Endothelial cell of umbilical vein (primary cell): ENCODE results near the gene AKT3. TPM values are rescaled to one million over a fixed set of nuclear protein-coding genes. Genes with fewer than 3 reads are reported as not detected.

ENCODE experiments used
- BruUV-seq: library from RNA; stranded (reverse); fragments of 400-500 nt; replicated peaks from 2 replicates; lab custom pipeline; 2021; lab: Mats Ljungman, UMichigan
- CTCF ChIA-PET: fragments of 300-600, 350-600 bp; sonication (Branson Sonifier 250); formaldehyde crosslinking; loops from one replicate; lab custom pipeline; 2021; ENCODE audit warnings: antibody characterized with exemption, inconsistent platforms; lab: Charles Lee
- POLR2A ChIA-PET: fragments of 300-600, 350-600 bp; sonication (Branson Sonifier 250); formaldehyde crosslinking; loops from one replicate; lab custom pipeline; 2021; ENCODE audit warnings: antibody characterized with exemption, inconsistent platforms; lab: Charles Lee
- DNase-seq: peaks from one replicate; pipeline ENCODE4 v3.0.0-alpha.2; 2011; ENCODE audit warnings: low read depth, low spot score
- FAIRE-seq: peaks from 2 replicates; lab custom pipeline; 2011; peaks lifted over from hg19 to GRCh38; lab: Jason Lieb, UNC
- H2AFZ ChIP-seq: 2 replicates; pipeline ENCODE4 v1.6.0; 2012; ENCODE audit warnings: low read depth, low read length, control low read depth, inconsistent platforms
- H3K27ac ChIP-seq: 2 replicates; pipeline ENCODE4 v1.5.1; 2011; ENCODE audit warnings: low read depth, mild to moderate bottlenecking, control low read depth, low read length, moderate library complexity; ENCODE audit not compliant: insufficient read depth
- H3K27me3 ChIP-seq, 2 experiments: 2 replicates each; pipeline versions ENCODE4 v1.6.0 to v1.6.1; 2011; ENCODE audit warnings: low read length in 2 of 2, mixed read lengths in 1 of 2; ENCODE audit not compliant: control insufficient read depth in 2 of 2, insufficient read depth in 2 of 2
- H3K36me3 ChIP-seq, 2 experiments: 2 replicates in 1 of 2; 3 replicates in 1 of 2; pipeline ENCODE4 v1.5.1; 2011; ENCODE audit warnings: low read length in 2 of 2, mild to moderate bottlenecking in 1 of 2, moderate library complexity in 1 of 2; ENCODE audit not compliant: control insufficient read depth in 2 of 2, insufficient read depth in 2 of 2; ENCODE audit errors: extremely low read depth in 1 of 2
- H3K4me1 ChIP-seq: 3 replicates; pipeline ENCODE4 v1.5.1; 2011; ENCODE audit warnings: mild to moderate bottlenecking, low read length; ENCODE audit not compliant: control insufficient read depth, insufficient read depth; ENCODE audit errors: extremely low read depth
- H3K4me2 ChIP-seq: 2 replicates; pipeline ENCODE4 v1.6.1; 2011; ENCODE audit warnings: low read length, control low read depth, mixed read lengths; ENCODE audit not compliant: insufficient read depth
- H3K4me3 ChIP-seq, 3 experiments: fragments of 200-600 bp in 1 of 3; sonication (generic), shearing (Covaris generic) in 1 of 3; replicated peaks in 1 of 3; 2 replicates each; pipeline ENCODE4 v1.5.1; 2011 to 2016; ENCODE audit warnings: control low read depth in 3 of 3, low read length in 3 of 3, mild to moderate bottlenecking in 2 of 3, inconsistent platforms in 1 of 3, low read depth in 1 of 3, moderate library complexity in 1 of 3; ENCODE audit not compliant: insufficient read depth in 1 of 3
- H3K79me2 ChIP-seq: 2 replicates; pipeline ENCODE4 v1.6.0; 2012; ENCODE audit warnings: low read length, inconsistent platforms; ENCODE audit not compliant: control insufficient read depth, insufficient read depth
- H3K9ac ChIP-seq: replicated peaks from 2 replicates; pipeline ENCODE3; 2011; ENCODE audit warnings: low read length, control low read depth; ENCODE audit not compliant: insufficient read depth; ENCODE audit errors: extremely low read depth
- H3K9me1 ChIP-seq: replicated peaks from 3 replicates; pipeline ENCODE4 v1.6.0; 2011; ENCODE audit warnings: mild to moderate bottlenecking, low read length; ENCODE audit not compliant: control insufficient read depth, insufficient read depth; ENCODE audit errors: extremely low read depth
- H3K9me3 ChIP-seq: replicated peaks from 2 replicates; pipeline ENCODE4 v1.5.1; 2012; ENCODE audit warnings: low read length, inconsistent platforms; ENCODE audit not compliant: control insufficient read depth, insufficient read depth
- H4K20me1 ChIP-seq: replicated peaks from 2 replicates; pipeline ENCODE3; 2011; ENCODE audit warnings: mild to moderate bottlenecking, low read length; ENCODE audit not compliant: control insufficient read depth, insufficient read depth; ENCODE audit errors: extremely low read depth
- CTCF ChIP-seq, 2 donors: IDR thresholded peaks; 1 replicate in 1 of 2; 2 replicates in 1 of 2; pipeline ENCODE4 v1.5.1; 2011; ENCODE audit warnings: low read length in 2 of 2, mild to moderate bottlenecking in 2 of 2, moderate library complexity in 2 of 2, control low read depth in 1 of 2, inconsistent platforms in 1 of 2, low read depth in 1 of 2; ENCODE audit not compliant: insufficient read depth in 1 of 2; ENCODE audit errors: extremely low read depth in 1 of 2
- EZH2 ChIP-seq: IDR thresholded peaks from 2 replicates; pipeline ENCODE4 v1.6.1; 2012; ENCODE audit warnings: borderline replicate concordance, low read depth, mild to moderate bottlenecking, moderate library complexity, low read length, inconsistent platforms; ENCODE audit not compliant: severe bottlenecking
- FOS ChIP-seq: IDR thresholded peaks from 2 replicates; pipeline ENCODE4 v1.6.1; 2011; ENCODE audit warnings: mild to moderate bottlenecking, low read length, moderate library complexity, borderline replicate concordance; ENCODE audit not compliant: insufficient read depth
- GATA2 ChIP-seq: IDR thresholded peaks from 2 replicates; pipeline ENCODE4 v1.7.0; 2011; ENCODE audit warnings: low read depth, mild to moderate bottlenecking, moderate library complexity, mixed read lengths, low read length; ENCODE audit not compliant: insufficient read length, insufficient read depth
- JUN ChIP-seq: IDR thresholded peaks from 2 replicates; pipeline ENCODE4 v1.6.1; 2011; ENCODE audit warnings: borderline replicate concordance, low read depth; ENCODE audit not compliant: insufficient read length, insufficient read depth
- MAX ChIP-seq: IDR thresholded peaks from 2 replicates; pipeline ENCODE4 v1.6.1; 2011; ENCODE audit not compliant: insufficient read depth, insufficient read length
- MYC ChIP-seq: IDR thresholded peaks from one replicate; pipeline ENCODE4 v1.6.1; 2011; ENCODE audit warnings: mild to moderate bottlenecking, low read depth, low read length
- POLR2A ChIP-seq: IDR thresholded peaks from 2 replicates; pipeline ENCODE4 v1.6.1; 2012; ENCODE audit warnings: low read depth, mild to moderate bottlenecking, control low read depth, low read length
- POLR2AphosphoS5 ChIP-seq: IDR thresholded peaks from 2 replicates; pipeline ENCODE4 v1.6.1; 2012; ENCODE audit warnings: low read depth, mild to moderate bottlenecking, control low read depth, low read length, moderate library complexity; ENCODE audit not compliant: insufficient read depth
- dilution Hi-C: fragments of 300-500 bp; cut with MboI; formaldehyde crosslinking; loops from one replicate; pipeline ENCODE4 v1.15.0; 2019; ENCODE audit warnings: low sequenced_read_pairs; ENCODE audit not compliant: extremely low pct_ligation_motif_present
- intact Hi-C: fragments of 100-400 bp; cut with micrococcal nuclease; formaldehyde crosslinking; loops from one replicate; pipeline ENCODE4 v1.10.0; 2022
- polyA plus RNA-seq, 4 experiments: library from polyadenylated mRNA; depleted of rRNA in 3 of 4; stranded (reverse) in 3 of 4; unstranded in 1 of 4; fragments of >200 nt; gene quantifications; 2 replicates each; pipeline versions ENCODE4 v1.2.1 to v1.2.3, GENCODE V29; 2011 to 2012; ENCODE audit warnings: missing spikeins in 1 of 4
- total RNA-seq: library from RNA; stranded (reverse); gene quantifications from 2 replicates; pipeline ENCODE4 v1.2.3, GENCODE V29; 2021

AKT3 gene
- total and polyA plus RNA-seq, 2 donors (not counting 3 experiments of a cell fraction or from before 2014, with no cell fraction given), result 20.6 to 97.1 TPM

DNA sequence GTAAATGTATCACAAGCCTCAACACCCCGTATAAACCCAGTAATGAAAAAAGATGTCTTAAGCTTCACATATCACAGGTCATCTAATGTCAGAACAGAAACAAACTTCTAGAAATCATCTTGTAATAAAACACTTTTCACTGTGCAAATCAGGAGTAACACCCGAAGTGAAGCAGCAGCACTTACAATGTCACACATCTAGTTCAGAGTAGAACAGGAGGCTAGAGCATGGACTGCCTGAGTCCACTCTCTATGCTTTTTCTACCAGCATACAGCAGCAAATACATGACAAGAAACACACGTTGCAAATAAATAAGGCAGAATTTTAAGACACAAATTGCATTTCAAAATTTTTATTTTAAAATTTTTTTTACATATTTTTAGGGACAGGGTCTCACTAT, 57.2 kb downstream of the AKT3 start:
- TF ChIP-seq MAX, result no peak
- no peak for TF ChIP-seq MYC
- no peak for TF ChIP-seq JUN
- TF ChIP-seq GATA2, result no peak
- TF ChIP-seq EZH2, result no peak
- no peak for TF ChIP-seq POLR2A
- no peaks in the 10 kb centered on the region for H3K9me1 ChIP-seq
- peak overlapping the region; percentile 72 for H3K4me2 ChIP-seq
- DNase-seq, result peak; percentile 50
- ChIA-PET CTCF (interaction anchor here (1.6 to 2.1 kb wide), 3 partner anchors 9 to 25 kb away, joined by 4 to 8 read pairs (median 7); no protein-coding TSS in a partner anchor), POLR2A (no interaction called here)
- no TSS peak for BruUV-seq
- FAIRE-seq, result no peak
- H3K9me3 ChIP-seq, result no peaks in the 10 kb centered on the region
- H3K79me2 ChIP-seq, result peaks cover 42% of the 10 kb centered on the region
- H3K4me1 ChIP-seq, result peaks cover 20% of the 10 kb centered on the region
- no peak overlapping the region for H2AFZ ChIP-seq
- no peak overlapping the region for H3K27ac ChIP-seq
- dilution Hi-C loops (no loop called here), intact Hi-C loops (loop anchor here (2.0 kb wide), 1 partner anchor 50 kb away; no protein-coding TSS in a partner anchor)
- no peak overlapping the region for H3K4me3 ChIP-seq
- no peaks in the 10 kb centered on the region for H3K36me3 ChIP-seq
- no peak overlapping the region for H3K9ac ChIP-seq
- no peaks in the 10 kb centered on the region for H4K20me1 ChIP-seq
- no peaks in the 10 kb centered on the region for H3K27me3 ChIP-seq

GRCh38 chr1:243792401-243792800, 57.6 kb downstream of the AKT3 start:
- intact Hi-C loops, result loop anchor here (2.0 kb wide), 1 partner anchor 50 kb away; no protein-coding TSS in a partner anchor
- peak overlapping the region; percentile 63 for H3K27ac ChIP-seq
- no peaks in the 10 kb centered on the region for H3K9me3 ChIP-seq
- ChIA-PET POLR2A (no interaction called here), CTCF (interaction anchor here (1.1 to 2.1 kb wide), 5 partner anchors 9 to 44 kb away, joined by 3 to 8 read pairs (median 4); no protein-coding TSS in a partner anchor)
- peak overlapping the region; percentile 72 for H3K4me2 ChIP-seq
- DNase-seq (peak; percentile 50), FAIRE-seq (no peak)
- BruUV-seq, result no TSS peak
- H2AFZ ChIP-seq, result no peak overlapping the region
- no peaks in the 10 kb centered on the region for H3K36me3 ChIP-seq
- H3K79me2 ChIP-seq, result peaks cover 43% of the 10 kb centered on the region
- H3K4me3 ChIP-seq, result peak overlapping the region in 1 of 3 experiments; percentile 12
- H3K4me1 ChIP-seq, result peaks cover 22% of the 10 kb centered on the region
- no peak for TF ChIP-seq EZH2
- no peak for TF ChIP-seq CTCF (IDR thresholded peaks at IDR 0.05; ENCODE audit: extremely low read depth in 1 of 2, insufficient read depth in 1 of 2, low read depth in 1 of 2, low read length in 2 of 2)
- no peak for TF ChIP-seq POLR2AphosphoS5
- TF ChIP-seq MAX, result no peak
- no peak for TF ChIP-seq FOS
- no peak for TF ChIP-seq GATA2
- TF ChIP-seq MYC, result no peak
- TF ChIP-seq POLR2A, result no peak
- TF ChIP-seq JUN, result no peak
- dilution Hi-C loops, result no loop called here
- H4K20me1 ChIP-seq, result no peaks in the 10 kb centered on the region
- H3K27me3 ChIP-seq, result no peaks in the 10 kb centered on the region
- H3K9me1 ChIP-seq, result no peaks in the 10 kb centered on the region
- no peak overlapping the region for H3K9ac ChIP-seq
